ENCODE data around the gene TBCD. TPM values are rescaled to one million over a fixed set of nuclear protein-coding genes. Genes with fewer than 3 reads are reported as not detected.

TBCD gene
- total and polyA plus RNA-seq, 9 of the 15 experiments (the other 6 are each of a cell fraction or from before 2014, with no cell fraction given): 8.9 to 98.5 (median 28.0) TPM

DNA sequence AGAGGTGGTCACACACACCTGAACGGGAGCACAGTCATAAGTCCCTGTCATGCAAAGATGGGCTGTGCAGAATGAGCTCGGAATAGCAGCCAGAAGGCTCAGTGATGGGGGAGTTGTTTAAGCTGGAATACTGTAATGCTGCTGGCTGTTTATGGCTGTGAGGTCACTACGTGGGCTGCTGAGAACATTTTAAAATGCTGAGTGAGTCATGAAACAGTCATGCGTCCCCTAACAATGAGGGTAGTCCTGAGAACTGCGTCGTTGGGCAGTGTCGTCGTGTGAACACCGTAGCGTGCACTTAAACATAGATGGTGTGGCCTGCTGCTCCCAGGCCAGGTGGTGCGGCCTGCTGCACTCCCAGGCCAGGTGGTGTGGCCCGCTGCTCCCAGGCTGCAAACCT lies 39.7 kb downstream of the TBCD start:
- no peaks in the 10 kb centered on the region for H3K9me3 ChIP-seq (replicated peaks; ENCODE audit: control insufficient read depth, insufficient read depth, low read depth, low read length)
- H3K4me1 ChIP-seq (replicated peaks in 1 of 2; ENCODE audit: control insufficient read depth in 2 of 2, insufficient read depth in 2 of 2, low read length in 2 of 2): peaks cover 0 to 21% of the 10 kb centered on the region in 2 experiments; a peak in 2 of 5 replicates
- in situ Hi-C loops (cut with MboI) (no loop called here), intact Hi-C loops (cut with micrococcal nuclease) (no loop called here)
- H3K27me3 ChIP-seq (ENCODE audit: control insufficient read depth in 2 of 2, insufficient read depth in 2 of 2, low read length in 2 of 2): no peaks in the 10 kb centered on the region
- 86% methylated on average over 12 of the region's 12 CpGs for WGBS (ENCODE audit: insufficient coverage, low coverage, missing lambda C conversion rate)
- H3K36me3 ChIP-seq (ENCODE audit: control insufficient read depth, insufficient read depth, low read length): peaks cover 27% of the 10 kb centered on the region; the same call in 1 of the 3 replicates
- ATAC-seq (no peak), DNase-seq (ENCODE audit: extremely low read depth in 1 of 4, low spot score in 3 of 4) (no peak), FAIRE-seq (no peak)
- peaks cover 3% of the 10 kb centered on the region for H3K9me1 ChIP-seq (ENCODE audit: control insufficient read depth, insufficient read depth, low read length)
- no peaks in the 10 kb centered on the region for H4K20me1 ChIP-seq (replicated peaks; ENCODE audit: control insufficient read depth, insufficient read depth, low read length)
- POLR2A ChIA-PET: no interaction called here
- no peak overlapping the region for H3K4me3 ChIP-seq
- H3K4me2 ChIP-seq (ENCODE audit: insufficient read depth, low read length): no peak overlapping the region
- CTCF ChIA-PET (ENCODE audit: low intra/inter-chr PET ratio): no interaction called here
- H3K9ac ChIP-seq (ENCODE audit: insufficient read depth in 1 of 2, low read depth in 2 of 2, low read length in 2 of 2): no peak overlapping the region
- BruUV-seq (replicated peaks): no TSS peak
- peaks cover 6% of the 10 kb centered on the region; the same call in 1 of the 3 replicates for H3K79me2 ChIP-seq (ENCODE audit: control insufficient read depth, insufficient read depth, low read length)
- H3K27ac ChIP-seq (ENCODE audit: extremely low read depth, low read depth, low read length): no peak overlapping the region
- H2AFZ ChIP-seq (ENCODE audit: low read depth, low read length): no peak overlapping the region
- no peak for TF ChIP-seq TBP (optimal IDR thresholded peaks at IDR 0.05; ENCODE audit: low read depth, low read length)
- no peak for TF ChIP-seq HDAC8 (tag; IDR thresholded peaks at IDR 0.05)
- no peak for TF ChIP-seq BCOR (IDR thresholded peaks at IDR 0.05)
- TF ChIP-seq HDAC6 (IDR thresholded peaks at IDR 0.05; ENCODE audit: low read depth, low read length): no peak
- no peak for TF ChIP-seq ZNF696 (CRISPR knock-in tag; conservative IDR thresholded peaks at IDR 0.05)
- TF ChIP-seq CBX2 (IDR thresholded peaks at IDR 0.05; ENCODE audit: insufficient read depth, low read length, poor library complexity, severe bottlenecking): no peak
- no peak for TF ChIP-seq ZC3H4 (CRISPR knock-in tag; IDR thresholded peaks at IDR 0.05; ENCODE audit: borderline replicate concordance)
- TF ChIP-seq, protein P1, sequence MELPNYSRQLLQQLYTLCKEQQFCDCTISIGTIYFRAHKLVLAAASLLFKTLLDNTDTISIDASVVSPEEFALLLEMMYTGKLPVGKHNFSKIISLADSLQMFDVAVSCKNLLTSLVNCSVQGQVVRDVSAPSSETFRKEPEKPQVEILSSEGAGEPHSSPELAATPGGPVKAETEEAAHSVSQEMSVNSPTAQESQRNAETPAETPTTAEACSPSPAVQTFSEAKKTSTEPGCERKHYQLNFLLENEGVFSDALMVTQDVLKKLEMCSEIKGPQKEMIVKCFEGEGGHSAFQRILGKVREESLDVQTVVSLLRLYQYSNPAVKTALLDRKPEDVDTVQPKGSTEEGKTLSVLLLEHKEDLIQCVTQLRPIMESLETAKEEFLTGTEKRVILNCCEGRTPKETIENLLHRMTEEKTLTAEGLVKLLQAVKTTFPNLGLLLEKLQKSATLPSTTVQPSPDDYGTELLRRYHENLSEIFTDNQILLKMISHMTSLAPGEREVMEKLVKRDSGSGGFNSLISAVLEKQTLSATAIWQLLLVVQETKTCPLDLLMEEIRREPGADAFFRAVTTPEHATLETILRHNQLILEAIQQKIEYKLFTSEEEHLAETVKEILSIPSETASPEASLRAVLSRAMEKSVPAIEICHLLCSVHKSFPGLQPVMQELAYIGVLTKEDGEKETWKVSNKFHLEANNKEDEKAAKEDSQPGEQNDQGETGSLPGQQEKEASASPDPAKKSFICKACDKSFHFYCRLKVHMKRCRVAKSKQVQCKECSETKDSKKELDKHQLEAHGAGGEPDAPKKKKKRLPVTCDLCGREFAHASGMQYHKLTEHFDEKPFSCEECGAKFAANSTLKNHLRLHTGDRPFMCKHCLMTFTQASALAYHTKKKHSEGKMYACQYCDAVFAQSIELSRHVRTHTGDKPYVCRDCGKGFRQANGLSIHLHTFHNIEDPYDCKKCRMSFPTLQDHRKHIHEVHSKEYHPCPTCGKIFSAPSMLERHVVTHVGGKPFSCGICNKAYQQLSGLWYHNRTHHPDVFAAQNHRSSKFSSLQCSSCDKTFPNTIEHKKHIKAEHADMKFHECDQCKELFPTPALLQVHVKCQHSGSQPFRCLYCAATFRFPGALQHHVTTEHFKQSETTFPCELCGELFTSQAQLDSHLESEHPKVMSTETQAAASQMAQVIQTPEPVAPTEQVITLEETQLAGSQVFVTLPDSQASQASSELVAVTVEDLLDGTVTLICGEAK (IDR thresholded peaks at IDR 0.05): no peak
- TF ChIP-seq, protein P1 (CRISPR knock-in tag; IDR thresholded peaks at IDR 0.05): no peak
- no peak for TF ChIP-seq CBFA2T2 (conservative IDR thresholded peaks at IDR 0.05)
- TF ChIP-seq, protein P2, sequence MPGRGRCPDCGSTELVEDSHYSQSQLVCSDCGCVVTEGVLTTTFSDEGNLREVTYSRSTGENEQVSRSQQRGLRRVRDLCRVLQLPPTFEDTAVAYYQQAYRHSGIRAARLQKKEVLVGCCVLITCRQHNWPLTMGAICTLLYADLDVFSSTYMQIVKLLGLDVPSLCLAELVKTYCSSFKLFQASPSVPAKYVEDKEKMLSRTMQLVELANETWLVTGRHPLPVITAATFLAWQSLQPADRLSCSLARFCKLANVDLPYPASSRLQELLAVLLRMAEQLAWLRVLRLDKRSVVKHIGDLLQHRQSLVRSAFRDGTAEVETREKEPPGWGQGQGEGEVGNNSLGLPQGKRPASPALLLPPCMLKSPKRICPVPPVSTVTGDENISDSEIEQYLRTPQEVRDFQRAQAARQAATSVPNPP (IDR thresholded peaks at IDR 0.05; ENCODE audit: borderline replicate concordance, insufficient read depth, insufficient read length): no peak
- no peak for TF ChIP-seq ZNF146 (CRISPR knock-in tag; IDR thresholded peaks at IDR 0.05; ENCODE audit: unreplicated experiment)
